GM12878 (cell line): ENCODE data around the gene VIL1. TPM values are rescaled to one million over a fixed set of nuclear protein-coding genes. Genes with fewer than 3 reads are reported as not detected.

Source experiments
- BMI1 ChIP-seq: fragments of 450-650 bp; IDR thresholded peaks from 2 replicates; pipeline ENCODE4 v1.6.1; 2016; ENCODE audit warnings: mild to moderate bottlenecking, moderate library complexity, borderline replicate concordance
- CBX5 ChIP-seq: sonication (generic); IDR thresholded peaks from 2 replicates; pipeline ENCODE4 v1.6.1; 2016; ENCODE audit warnings: low read depth, moderate library complexity, mild to moderate bottlenecking, inconsistent platforms
- ESRRA ChIP-seq: IDR thresholded peaks from 2 replicates; pipeline ENCODE4 v1.6.1; 2012; ENCODE audit warnings: mild to moderate bottlenecking, low read length, improper control_type of control experiment
- LARP7 ChIP-seq: fragments of 450-650 bp; IDR thresholded peaks from 2 replicates; pipeline ENCODE4 v1.6.1; 2017; ENCODE audit warnings: mild to moderate bottlenecking
- MTA3 ChIP-seq: IDR thresholded peaks from 2 replicates; pipeline ENCODE4 v1.6.1; 2012; ENCODE audit warnings: low read length, inconsistent platforms, borderline replicate concordance
- MYB ChIP-seq: fragments of 150-350 bp; IDR thresholded peaks from 2 replicates; pipeline ENCODE4 v1.6.1; 2014; ENCODE audit warnings: mild to moderate bottlenecking, low read depth, low read length, borderline replicate concordance
- NFIC ChIP-seq: IDR thresholded peaks from 2 replicates; pipeline ENCODE4 v1.6.1; 2012; ENCODE audit warnings: low read depth, mild to moderate bottlenecking, inconsistent platforms, low read length, moderate library complexity
- NRF1 ChIP-seq: conservative IDR thresholded peaks from 2 replicates; pipeline ENCODE4 v1.6.1; 2011; ENCODE audit warnings: mild to moderate bottlenecking, low read depth, low read length, improper control_type of control experiment
- POLR2AphosphoS2 ChIP-seq: IDR thresholded peaks from 2 replicates; pipeline ENCODE4 v1.6.1; 2011; ENCODE audit warnings: low read depth, mild to moderate bottlenecking, low read length, improper control_type of control experiment, moderate library complexity
- POLR2AphosphoS5 ChIP-seq: IDR thresholded peaks from 2 replicates; pipeline ENCODE4 v1.6.1; 2011; ENCODE audit warnings: mild to moderate bottlenecking, low read length, inconsistent platforms
- RAD21 ChIP-seq: IDR thresholded peaks from 2 replicates; pipeline ENCODE4 v1.6.1; 2011; ENCODE audit warnings: mild to moderate bottlenecking, low read depth, low read length, moderate library complexity; ENCODE audit not compliant: insufficient read depth
- SUZ12 ChIP-seq: fragments of 200-600 bp; sonication (generic); IDR thresholded peaks from one replicate; pipeline ENCODE4 v1.6.1; 2018; ENCODE audit warnings: antibody characterized with exemption, mild to moderate bottlenecking; ENCODE audit not compliant: unreplicated experiment
- TBL1XR1 ChIP-seq: IDR thresholded peaks from 2 replicates; pipeline ENCODE4 v1.6.1; 2012; ENCODE audit warnings: low read depth, low read length, improper control_type of control experiment
- ZNF24 ChIP-seq: fragments of 450-650 bp; IDR thresholded peaks from 2 replicates; pipeline ENCODE4 v1.6.1; 2017; ENCODE audit warnings: antibody characterized with exemption, mild to moderate bottlenecking
- ZNF274 ChIP-seq: IDR thresholded peaks from one replicate; pipeline ENCODE4 v1.8.0; 2011; ENCODE audit not compliant: insufficient read length, insufficient read depth
- ZNF384 ChIP-seq: IDR thresholded peaks from 2 replicates; pipeline ENCODE4 v1.6.1; 2012; ENCODE audit warnings: low read depth, mild to moderate bottlenecking, low read length, improper control_type of control experiment, borderline replicate concordance
- polyA plus RNA-seq, 11 experiments: library from polyadenylated mRNA; depleted of rRNA in 4 of 11; unstranded in 6 of 11; stranded (reverse) in 5 of 11; fragments of >200 nt; fragmentation: Nextera tagmentation in 4 of 11; fragmentation: Illumina TruSeq in 1 of 11; extraction: Ambion mirVana in 4 of 11; extraction: Trizol in 1 of 11; gene quantifications; 1 replicate in 1 of 11; 2 replicates in 10 of 11; pipeline versions ENCODE4 v1.2.1 to v1.2.3, GENCODE V29; 2011 to 2016; ENCODE audit warnings: inconsistent platforms in 2 of 11, missing spikeins in 2 of 11, low read depth in 1 of 11
- total RNA-seq, 4 experiments: library from RNA; depleted of rRNA in 3 of 4; stranded (reverse); fragments of >200 nt in 3 of 4; fragmentation: Illumina TruSeq in 1 of 4; extraction: Trizol in 1 of 4; gene quantifications; 2 replicates each; pipeline versions ENCODE4 v1.2.1 to v1.2.3, GENCODE V29; 2013 to 2021
- TF ChIP-seq, protein P1 (sequence below): fragments of 450-650 bp; IDR thresholded peaks from 2 replicates; pipeline ENCODE4 v1.6.1; 2017; ENCODE audit warnings: mild to moderate bottlenecking, moderate library complexity
- TF ChIP-seq, protein P2 (sequence below): fragments of 450-650 bp; formaldehyde crosslinking; IDR thresholded peaks from 2 replicates; pipeline ENCODE4 v1.5.0; 2022; ENCODE audit warnings: mild to moderate bottlenecking, missing genetic modification characterization
- TF ChIP-seq, protein P3 (sequence below): fragments of 450-650 bp; conservative IDR thresholded peaks from 2 replicates; pipeline ENCODE4 v1.6.1; 2017; ENCODE audit warnings: mild to moderate bottlenecking, moderate library complexity

VIL1 gene
- total and polyA plus RNA-seq, 10 of the 15 experiments (the other 5 are each of a cell fraction or from before 2014, with no cell fraction given): 0.03 to 1.9 (median 0.33) TPM

DNA sequence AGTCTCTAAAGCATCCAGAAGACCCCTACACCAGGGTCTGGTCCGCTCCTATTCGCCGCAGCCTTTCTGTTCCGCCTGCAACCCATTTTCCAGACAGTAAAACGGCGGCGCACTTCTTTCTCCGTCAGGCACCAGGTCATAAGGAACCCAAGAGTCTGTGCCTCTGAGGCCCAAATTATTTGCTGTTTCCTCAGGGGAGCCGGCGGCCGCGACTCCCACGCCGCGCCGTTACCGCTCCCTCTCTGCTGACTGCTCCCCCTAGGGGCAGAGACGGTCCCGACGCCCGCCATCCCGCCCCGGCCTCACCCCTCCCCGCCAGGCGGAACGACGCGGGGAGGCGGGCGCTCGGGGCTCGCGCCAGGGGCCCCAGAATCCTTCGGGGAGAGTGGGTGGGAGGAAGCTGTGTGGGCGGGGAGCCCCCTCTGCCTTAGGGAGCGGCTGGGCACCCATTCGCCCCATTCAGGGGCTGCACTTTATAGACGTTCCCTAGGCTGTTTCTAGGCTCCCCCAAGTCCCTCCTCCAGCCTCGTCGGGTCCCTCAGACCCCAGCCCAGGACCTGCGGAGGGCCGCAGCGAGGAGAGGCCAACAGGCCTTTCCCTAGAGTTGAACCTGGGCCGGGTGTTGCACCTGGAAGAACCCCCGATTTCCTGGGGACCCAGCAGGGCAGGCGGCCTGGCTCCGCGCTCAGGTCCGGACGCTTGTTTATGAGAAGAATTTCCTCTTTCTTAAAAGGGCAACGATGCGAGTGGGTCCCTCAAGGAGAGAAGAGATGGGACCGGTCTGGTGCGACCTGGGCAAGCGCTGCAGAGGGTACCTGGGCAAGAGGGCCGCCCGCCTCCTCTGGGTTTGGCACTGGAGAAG, 22.9 kb upstream of the VIL1 start (continued):
- TF ChIP-seq, protein P1, sequence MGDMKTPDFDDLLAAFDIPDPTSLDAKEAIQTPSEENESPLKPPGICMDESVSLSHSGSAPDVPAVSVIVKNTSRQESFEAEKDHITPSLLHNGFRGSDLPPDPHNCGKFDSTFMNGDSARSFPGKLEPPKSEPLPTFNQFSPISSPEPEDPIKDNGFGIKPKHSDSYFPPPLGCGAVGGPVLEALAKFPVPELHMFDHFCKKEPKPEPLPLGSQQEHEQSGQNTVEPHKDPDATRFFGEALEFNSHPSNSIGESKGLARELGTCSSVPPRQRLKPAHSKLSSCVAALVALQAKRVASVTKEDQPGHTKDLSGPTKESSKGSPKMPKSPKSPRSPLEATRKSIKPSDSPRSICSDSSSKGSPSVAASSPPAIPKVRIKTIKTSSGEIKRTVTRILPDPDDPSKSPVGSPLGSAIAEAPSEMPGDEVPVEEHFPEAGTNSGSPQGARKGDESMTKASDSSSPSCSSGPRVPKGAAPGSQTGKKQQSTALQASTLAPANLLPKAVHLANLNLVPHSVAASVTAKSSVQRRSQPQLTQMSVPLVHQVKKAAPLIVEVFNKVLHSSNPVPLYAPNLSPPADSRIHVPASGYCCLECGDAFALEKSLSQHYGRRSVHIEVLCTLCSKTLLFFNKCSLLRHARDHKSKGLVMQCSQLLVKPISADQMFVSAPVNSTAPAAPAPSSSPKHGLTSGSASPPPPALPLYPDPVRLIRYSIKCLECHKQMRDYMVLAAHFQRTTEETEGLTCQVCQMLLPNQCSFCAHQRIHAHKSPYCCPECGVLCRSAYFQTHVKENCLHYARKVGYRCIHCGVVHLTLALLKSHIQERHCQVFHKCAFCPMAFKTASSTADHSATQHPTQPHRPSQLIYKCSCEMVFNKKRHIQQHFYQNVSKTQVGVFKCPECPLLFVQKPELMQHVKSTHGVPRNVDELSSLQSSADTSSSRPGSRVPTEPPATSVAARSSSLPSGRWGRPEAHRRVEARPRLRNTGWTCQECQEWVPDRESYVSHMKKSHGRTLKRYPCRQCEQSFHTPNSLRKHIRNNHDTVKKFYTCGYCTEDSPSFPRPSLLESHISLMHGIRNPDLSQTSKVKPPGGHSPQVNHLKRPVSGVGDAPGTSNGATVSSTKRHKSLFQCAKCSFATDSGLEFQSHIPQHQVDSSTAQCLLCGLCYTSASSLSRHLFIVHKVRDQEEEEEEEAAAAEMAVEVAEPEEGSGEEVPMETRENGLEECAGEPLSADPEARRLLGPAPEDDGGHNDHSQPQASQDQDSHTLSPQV: 0 out of 2 replicates have a peak, but pooled peaks have one; percentile 47
- TF ChIP-seq ZNF274 (no peak), MTA3 (no peak), ZNF24 (0 out of 2 replicates have a peak, but pooled peaks have one; percentile 60), TBL1XR1 (peak; percentile 51), LARP7 (peak; percentile 3; the same call in 1 of the 2 replicates), ZNF384 (no peak), CBX5 (peak; percentile 88; the same call in 1 of the 2 replicates), POLR2AphosphoS2 (peak; percentile 50), MYB (0 out of 2 replicates have a peak, but pooled peaks have one; percentile 59), POLR2AphosphoS5 (no peak), SUZ12 (no peak), NFIC (peak; percentile 52; the same call in 1 of the 2 replicates), ESRRA (no peak; the same call in 1 of the 2 replicates), BMI1 (no peak), NRF1 (no peak), RAD21 (peak; percentile 50)
- TF ChIP-seq, protein P2, sequence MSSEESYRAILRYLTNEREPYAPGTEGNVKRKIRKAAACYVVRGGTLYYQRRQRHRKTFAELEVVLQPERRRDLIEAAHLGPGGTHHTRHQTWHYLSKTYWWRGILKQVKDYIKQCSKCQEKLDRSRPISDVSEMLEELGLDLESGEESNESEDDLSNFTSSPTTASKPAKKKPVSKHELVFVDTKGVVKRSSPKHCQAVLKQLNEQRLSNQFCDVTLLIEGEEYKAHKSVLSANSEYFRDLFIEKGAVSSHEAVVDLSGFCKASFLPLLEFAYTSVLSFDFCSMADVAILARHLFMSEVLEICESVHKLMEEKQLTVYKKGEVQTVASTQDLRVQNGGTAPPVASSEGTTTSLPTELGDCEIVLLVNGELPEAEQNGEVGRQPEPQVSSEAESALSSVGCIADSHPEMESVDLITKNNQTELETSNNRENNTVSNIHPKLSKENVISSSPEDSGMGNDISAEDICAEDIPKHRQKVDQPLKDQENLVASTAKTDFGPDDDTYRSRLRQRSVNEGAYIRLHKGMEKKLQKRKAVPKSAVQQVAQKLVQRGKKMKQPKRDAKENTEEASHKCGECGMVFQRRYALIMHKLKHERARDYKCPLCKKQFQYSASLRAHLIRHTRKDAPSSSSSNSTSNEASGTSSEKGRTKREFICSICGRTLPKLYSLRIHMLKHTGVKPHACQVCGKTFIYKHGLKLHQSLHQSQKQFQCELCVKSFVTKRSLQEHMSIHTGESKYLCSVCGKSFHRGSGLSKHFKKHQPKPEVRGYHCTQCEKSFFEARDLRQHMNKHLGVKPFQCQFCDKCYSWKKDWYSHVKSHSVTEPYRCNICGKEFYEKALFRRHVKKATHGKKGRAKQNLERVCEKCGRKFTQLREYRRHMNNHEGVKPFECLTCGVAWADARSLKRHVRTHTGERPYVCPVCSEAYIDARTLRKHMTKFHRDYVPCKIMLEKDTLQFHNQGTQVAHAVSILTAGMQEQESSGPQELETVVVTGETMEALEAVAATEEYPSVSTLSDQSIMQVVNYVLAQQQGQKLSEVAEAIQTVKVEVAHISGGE (CRISPR knock-in tag): no peak
- TF ChIP-seq, protein P3, sequence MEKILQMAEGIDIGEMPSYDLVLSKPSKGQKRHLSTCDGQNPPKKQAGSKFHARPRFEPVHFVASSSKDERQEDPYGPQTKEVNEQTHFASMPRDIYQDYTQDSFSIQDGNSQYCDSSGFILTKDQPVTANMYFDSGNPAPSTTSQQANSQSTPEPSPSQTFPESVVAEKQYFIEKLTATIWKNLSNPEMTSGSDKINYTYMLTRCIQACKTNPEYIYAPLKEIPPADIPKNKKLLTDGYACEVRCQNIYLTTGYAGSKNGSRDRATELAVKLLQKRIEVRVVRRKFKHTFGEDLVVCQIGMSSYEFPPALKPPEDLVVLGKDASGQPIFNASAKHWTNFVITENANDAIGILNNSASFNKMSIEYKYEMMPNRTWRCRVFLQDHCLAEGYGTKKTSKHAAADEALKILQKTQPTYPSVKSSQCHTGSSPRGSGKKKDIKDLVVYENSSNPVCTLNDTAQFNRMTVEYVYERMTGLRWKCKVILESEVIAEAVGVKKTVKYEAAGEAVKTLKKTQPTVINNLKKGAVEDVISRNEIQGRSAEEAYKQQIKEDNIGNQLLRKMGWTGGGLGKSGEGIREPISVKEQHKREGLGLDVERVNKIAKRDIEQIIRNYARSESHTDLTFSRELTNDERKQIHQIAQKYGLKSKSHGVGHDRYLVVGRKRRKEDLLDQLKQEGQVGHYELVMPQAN: peak; percentile 78
